A673 (cell line): Measurements from ENCODE around the gene RHEX.

Source experiments
- EZH2 ChIP-seq: fragments of 200-600 bp; sonication (generic); IDR thresholded peaks from 2 replicates; pipeline ENCODE4 v1.6.1; 2017; ENCODE audit warnings: borderline replicate concordance, low read depth, mild to moderate bottlenecking, mixed read lengths, antibody characterized with exemption, low read length; ENCODE audit not compliant: poor library complexity, severe bottlenecking
- TF ChIP-seq, protein P1 (sequence below): fragments of 300-800, 200-600 bp; sonication (generic); conservative IDR thresholded peaks from 2 replicates; pipeline ENCODE4 v1.5.1; 2017; ENCODE audit warnings: low read depth, mild to moderate bottlenecking, antibody characterized with exemption, low read length, moderate library complexity, mixed read lengths

DNA sequence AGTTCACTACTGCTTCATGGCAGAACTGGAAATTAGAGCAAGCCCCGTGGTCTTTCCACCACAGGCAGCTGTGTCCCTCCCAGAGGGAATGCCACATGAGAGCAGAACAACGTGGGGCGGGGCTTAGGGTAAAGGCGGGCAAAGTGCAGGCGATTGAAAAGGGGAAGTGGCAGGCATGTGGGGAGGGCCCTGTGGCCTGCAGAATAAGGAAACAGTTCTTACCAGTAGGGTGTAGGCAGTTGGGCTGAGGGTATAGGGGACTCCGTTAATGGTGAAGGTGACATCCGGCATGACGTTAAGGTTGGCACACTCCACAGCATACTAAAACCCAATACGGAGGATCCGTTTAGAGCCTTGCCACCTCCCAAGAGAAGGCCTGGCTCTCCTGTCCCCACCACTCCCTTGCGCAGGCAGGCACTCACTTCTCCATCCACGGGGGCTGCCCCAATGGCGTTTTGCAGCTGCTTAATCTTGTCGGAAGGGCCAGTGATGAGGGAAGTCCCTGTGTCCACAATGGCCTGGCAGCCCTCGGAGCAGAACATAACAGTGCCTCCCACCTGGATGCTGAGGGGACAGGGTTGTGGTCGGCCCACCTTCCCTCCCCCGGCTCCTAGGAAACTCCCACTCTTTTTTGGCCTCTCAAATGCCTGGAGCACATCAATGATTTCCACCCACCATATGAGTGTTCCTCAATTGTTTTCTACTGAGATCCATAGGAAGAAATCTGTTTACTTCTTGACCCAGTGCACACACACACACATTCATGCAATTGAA lies 40.7 kb upstream of the RHEX start:
- TF ChIP-seq, protein P1, sequence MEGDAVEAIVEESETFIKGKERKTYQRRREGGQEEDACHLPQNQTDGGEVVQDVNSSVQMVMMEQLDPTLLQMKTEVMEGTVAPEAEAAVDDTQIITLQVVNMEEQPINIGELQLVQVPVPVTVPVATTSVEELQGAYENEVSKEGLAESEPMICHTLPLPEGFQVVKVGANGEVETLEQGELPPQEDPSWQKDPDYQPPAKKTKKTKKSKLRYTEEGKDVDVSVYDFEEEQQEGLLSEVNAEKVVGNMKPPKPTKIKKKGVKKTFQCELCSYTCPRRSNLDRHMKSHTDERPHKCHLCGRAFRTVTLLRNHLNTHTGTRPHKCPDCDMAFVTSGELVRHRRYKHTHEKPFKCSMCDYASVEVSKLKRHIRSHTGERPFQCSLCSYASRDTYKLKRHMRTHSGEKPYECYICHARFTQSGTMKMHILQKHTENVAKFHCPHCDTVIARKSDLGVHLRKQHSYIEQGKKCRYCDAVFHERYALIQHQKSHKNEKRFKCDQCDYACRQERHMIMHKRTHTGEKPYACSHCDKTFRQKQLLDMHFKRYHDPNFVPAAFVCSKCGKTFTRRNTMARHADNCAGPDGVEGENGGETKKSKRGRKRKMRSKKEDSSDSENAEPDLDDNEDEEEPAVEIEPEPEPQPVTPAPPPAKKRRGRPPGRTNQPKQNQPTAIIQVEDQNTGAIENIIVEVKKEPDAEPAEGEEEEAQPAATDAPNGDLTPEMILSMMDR: no peak
- TF ChIP-seq EZH2: no peak
